Prostate gland (tissue), 2 donors: ENCODE data around the gene ZFYVE27.

Source experiments
- POLR2AphosphoS5 ChIP-seq: sonication (generic); formaldehyde crosslinking; IDR thresholded peaks from one replicate; pipeline ENCODE4 v1.6.1; 2017; ENCODE audit warnings: antibody characterized with exemption
- TF ChIP-seq, protein P1 (sequence below), 4 experiments: fragments of 200-600 bp in 2 of 4; fragments of 450-650 bp in 2 of 4; sonication (generic) in 2 of 4; IDR thresholded peaks; 1 replicate in 3 of 4; 2 replicates in 1 of 4; pipeline ENCODE4 v1.5.1; 2016 to 2019; ENCODE audit warnings: antibody characterized with exemption in 4 of 4, mild to moderate bottlenecking in 2 of 4, moderate library complexity in 2 of 4

DNA sequence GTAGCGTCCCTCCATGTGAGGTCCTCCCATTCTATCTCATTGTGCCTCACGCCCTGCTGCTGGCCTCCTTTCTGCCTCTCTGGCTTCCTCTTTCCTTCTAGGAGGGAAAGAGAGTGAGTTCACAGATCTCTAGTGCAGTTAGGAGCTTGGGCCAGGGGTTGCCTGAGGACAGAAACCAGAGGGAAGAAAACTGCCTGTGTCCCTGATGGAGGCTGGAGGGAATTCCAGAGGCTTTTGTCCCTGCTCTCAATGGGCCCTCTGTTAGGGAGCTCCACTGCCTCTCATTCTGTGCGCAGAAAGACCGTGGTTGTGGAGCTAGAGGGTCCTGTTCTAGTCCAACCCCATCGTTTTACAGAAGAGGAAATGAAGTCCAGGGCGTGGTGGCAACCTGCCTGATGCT is 18.8 kb upstream of the ZFYVE27 start:
- TF ChIP-seq, protein P1, sequence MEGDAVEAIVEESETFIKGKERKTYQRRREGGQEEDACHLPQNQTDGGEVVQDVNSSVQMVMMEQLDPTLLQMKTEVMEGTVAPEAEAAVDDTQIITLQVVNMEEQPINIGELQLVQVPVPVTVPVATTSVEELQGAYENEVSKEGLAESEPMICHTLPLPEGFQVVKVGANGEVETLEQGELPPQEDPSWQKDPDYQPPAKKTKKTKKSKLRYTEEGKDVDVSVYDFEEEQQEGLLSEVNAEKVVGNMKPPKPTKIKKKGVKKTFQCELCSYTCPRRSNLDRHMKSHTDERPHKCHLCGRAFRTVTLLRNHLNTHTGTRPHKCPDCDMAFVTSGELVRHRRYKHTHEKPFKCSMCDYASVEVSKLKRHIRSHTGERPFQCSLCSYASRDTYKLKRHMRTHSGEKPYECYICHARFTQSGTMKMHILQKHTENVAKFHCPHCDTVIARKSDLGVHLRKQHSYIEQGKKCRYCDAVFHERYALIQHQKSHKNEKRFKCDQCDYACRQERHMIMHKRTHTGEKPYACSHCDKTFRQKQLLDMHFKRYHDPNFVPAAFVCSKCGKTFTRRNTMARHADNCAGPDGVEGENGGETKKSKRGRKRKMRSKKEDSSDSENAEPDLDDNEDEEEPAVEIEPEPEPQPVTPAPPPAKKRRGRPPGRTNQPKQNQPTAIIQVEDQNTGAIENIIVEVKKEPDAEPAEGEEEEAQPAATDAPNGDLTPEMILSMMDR (IDR thresholded peaks at IDR 0.05) = no peak
- TF ChIP-seq POLR2AphosphoS5 = no peak
